Adipocyte (in vitro differentiated cells): ENCODE results near the gene EEF1AKMT2.
"Not testable (repeated sequence)": the region's sequence is repeated elsewhere in the genome, so short reads cannot be mapped to it uniquely, and the experiment has no call there.

Experiments
- DNase-seq: peaks from one replicate; pipeline ENCODE4 v3.0.0-alpha.2; 2015; ENCODE audit warnings: low read depth
- H3K27me3 ChIP-seq: replicated peaks from 2 replicates; pipeline ENCODE4 v1.7.0; 2013; ENCODE audit warnings: mild to moderate bottlenecking, low read length, moderate library complexity; ENCODE audit not compliant: control insufficient read depth, insufficient read depth
- H3K36me3 ChIP-seq: 2 replicates; pipeline ENCODE4 v1.7.0; 2013; ENCODE audit warnings: low read length, mild to moderate bottlenecking, moderate library complexity; ENCODE audit not compliant: control insufficient read depth, insufficient read depth, severe bottlenecking
- H3K4me1 ChIP-seq: 2 replicates; pipeline ENCODE4 v1.7.0; 2013; ENCODE audit warnings: mild to moderate bottlenecking, low read length, moderate library complexity; ENCODE audit not compliant: control insufficient read depth, insufficient read depth
- H3K4me3 ChIP-seq: 2 replicates; pipeline ENCODE4 v1.7.0; 2013; ENCODE audit warnings: mild to moderate bottlenecking, low read length, moderate library complexity
- H3K9ac ChIP-seq: 2 replicates; pipeline ENCODE4 v1.7.0; 2013; ENCODE audit warnings: mild to moderate bottlenecking, low read length, moderate library complexity
- H3K9me3 ChIP-seq: 2 replicates; pipeline ENCODE4 v1.7.0; 2013; ENCODE audit warnings: mild to moderate bottlenecking, low read length, moderate library complexity; ENCODE audit not compliant: control insufficient read depth

Gene EEF1AKMT2

DNA sequence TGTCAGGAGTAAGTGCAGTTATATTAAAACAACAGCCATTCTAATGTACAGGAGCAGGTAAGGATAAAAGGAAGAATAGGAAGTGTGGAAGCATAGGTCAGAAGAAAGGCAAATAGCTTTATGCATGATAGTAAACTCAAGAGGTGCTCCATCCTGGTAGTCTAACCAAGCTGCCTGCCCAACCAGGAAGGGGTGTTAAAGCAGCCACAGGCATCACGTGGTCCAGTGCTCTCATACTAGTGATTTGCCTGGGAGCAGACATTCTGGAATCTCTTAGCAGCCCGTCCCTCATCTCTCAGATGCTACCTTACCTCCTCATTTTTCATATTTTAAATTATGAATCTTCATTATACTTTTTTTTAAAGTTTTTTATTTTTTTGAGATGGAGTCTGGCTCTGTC lies 28.4 kb upstream of the EEF1AKMT2 start:
- DNase-seq = no peak
- Histone ChIP-seq H3K4me1 (no peaks in the 10 kb centered on the region), H3K9ac (no peak overlapping the region), H3K27me3 (no peaks in the 10 kb centered on the region), H3K4me3 (no peak overlapping the region), H3K36me3 (peaks cover 41% of the 10 kb centered on the region), H3K9me3 (no peaks in the 10 kb centered on the region)

DNA sequence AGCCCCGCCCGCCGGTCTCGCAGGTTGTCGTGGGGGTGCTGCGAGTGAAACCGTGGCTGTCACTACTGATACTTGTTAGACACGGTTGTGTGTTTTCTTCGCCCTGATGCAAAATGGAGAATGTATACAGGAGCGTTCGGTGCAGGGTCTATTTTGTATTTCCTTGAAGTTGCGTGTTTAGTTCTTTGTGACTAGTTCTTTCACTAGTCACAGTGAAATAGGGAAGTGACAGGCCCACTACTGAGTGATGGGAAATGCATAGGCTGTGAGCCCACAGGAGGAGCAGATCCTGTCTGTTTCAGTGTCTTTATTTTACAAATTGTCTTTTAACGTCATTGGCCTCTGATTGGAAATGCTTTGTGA lies 10.6 kb upstream of the EEF1AKMT2 start:
- H3K9me3 ChIP-seq = no peaks in the 10 kb centered on the region
- no peaks in the 10 kb centered on the region for H3K27me3 ChIP-seq
- no peaks in the 10 kb centered on the region for H3K36me3 ChIP-seq
- H3K4me1 ChIP-seq = peaks cover 9% of the 10 kb centered on the region
- peak overlapping the region; percentile 95 for H3K4me3 ChIP-seq
- peak overlapping the region; percentile 96 for H3K9ac ChIP-seq
- peak; percentile 50 for DNase-seq

DNA sequence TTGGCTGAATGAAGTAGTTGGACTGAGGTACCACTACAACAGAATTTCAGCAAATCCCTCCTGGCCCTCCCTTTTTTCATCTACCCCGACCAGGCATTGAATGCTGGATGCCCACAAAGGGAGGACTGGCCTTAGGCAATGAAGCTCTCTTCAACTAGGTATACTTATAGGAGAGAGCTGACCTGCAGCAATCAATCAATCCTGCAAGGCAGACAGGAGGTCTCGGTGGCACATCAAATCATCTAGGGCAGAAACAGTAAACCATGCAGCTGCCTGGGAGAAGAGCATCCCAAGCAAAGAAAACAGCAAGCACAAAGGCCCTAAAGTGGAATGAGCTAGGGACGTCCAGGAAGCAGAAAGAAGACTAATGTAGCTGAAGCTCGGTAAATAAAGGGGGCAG lies 7.5 kb upstream of the EEF1AKMT2 start:
- Histone ChIP-seq H3K36me3 (no peaks in the 10 kb centered on the region), H3K4me3 (no peak overlapping the region), H3K4me1 (peaks cover 9% of the 10 kb centered on the region), H3K9ac (no peak overlapping the region), H3K27me3 (no peaks in the 10 kb centered on the region), H3K9me3 (no peaks in the 10 kb centered on the region)
- DNase-seq = no peak

DNA sequence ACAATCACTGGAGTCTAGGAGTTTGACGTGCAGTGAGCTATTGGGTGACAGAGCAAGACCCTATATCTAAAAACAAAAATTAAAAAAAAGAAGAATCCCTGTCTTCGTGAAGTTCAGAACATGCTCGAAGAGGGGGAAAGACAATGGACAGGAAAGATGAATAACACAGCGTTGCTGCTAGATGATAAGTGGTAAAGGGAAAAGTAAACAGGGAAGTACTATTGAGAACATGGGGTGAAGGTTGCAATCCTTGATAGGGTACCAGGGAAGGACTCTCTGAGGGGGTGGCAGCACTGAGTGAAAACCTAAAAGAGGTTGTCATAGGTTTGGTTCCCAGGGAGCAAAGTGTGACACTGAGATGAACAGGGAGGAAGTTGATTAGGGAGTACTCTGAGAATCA lies 7.1 kb upstream of the EEF1AKMT2 start:
- H3K4me3 ChIP-seq = no peak overlapping the region
- H3K36me3 ChIP-seq = no peaks in the 10 kb centered on the region
- no peaks in the 10 kb centered on the region for H3K27me3 ChIP-seq
- peaks cover 9% of the 10 kb centered on the region for H3K4me1 ChIP-seq
- no peak for DNase-seq
- no peak overlapping the region for H3K9ac ChIP-seq
- no peaks in the 10 kb centered on the region for H3K9me3 ChIP-seq

DNA sequence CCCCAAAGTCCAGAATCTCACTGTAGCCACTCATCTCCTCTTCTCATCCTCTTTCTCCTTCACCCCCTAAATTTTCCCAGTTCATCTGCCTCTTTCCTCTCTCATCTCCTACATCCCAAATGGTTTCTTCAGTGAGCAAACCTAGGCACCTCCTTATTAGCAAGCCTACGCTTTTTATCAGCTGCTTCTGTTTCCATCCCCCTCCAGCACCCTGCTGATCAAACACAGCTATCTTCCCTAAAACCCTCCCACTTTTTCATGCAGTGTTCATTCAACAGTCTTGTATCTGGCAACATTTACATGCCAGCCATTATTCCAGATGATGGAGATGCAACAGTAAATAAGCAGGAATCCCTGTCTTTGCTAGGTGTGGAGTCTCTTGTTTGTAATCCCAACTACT lies 6.7 kb upstream of the EEF1AKMT2 start:
- Histone ChIP-seq H3K27me3 (no peaks in the 10 kb centered on the region), H3K9ac (no peak overlapping the region), H3K4me3 (no peak overlapping the region), H3K4me1 (peaks cover 9% of the 10 kb centered on the region), H3K36me3 (no peaks in the 10 kb centered on the region), H3K9me3 (no peaks in the 10 kb centered on the region)
- DNase-seq = no peak

DNA sequence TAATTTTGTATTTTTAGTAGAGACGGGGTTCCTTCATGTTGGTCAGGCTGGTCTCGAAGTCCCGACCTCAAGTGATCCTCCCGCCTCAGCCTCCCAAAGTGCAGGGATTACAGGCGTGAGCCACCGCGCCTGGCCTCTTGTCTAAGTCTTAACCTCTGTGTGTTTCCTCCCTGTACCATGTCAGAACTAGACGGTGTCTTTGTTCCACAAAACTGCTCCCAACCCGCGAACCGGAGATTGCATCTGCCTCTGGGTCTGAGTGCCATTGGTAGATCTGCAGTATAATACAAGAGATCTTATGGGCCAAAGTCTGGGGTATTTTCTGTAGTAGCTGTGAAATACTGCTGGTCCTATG lies 1.3 kb upstream of the EEF1AKMT2 start:
- Histone ChIP-seq H3K9me3 (no peaks in the 10 kb centered on the region), H3K9ac (no peak overlapping the region), H3K4me3 (no peak overlapping the region), H3K27me3 (no peaks in the 10 kb centered on the region), H3K4me1 (peaks cover 4% of the 10 kb centered on the region), H3K36me3 (peaks cover 4% of the 10 kb centered on the region)
- no peak for DNase-seq

DNA sequence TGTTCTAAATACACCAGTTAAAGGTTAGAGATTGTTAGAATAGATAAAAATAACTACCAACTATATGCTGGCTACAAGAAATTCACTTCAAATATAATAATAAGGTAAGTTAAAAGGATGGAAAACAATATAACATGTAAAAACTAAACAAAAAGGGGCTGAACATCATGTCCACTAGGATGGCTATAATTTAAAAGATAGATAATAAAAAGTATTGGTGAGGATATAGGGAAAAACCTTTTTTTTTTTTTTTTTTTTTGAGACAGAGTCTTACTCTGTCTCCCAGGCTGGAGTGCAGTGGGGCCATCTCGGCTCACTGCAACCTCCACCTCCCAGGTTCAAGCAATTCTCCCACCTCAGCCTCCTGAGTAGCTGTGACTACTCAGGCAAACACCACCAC lies 8.8 kb downstream of the EEF1AKMT2 start:
- peaks cover 42% of the 10 kb centered on the region for H3K36me3 ChIP-seq
- not testable (repeated sequence) for H3K4me3 ChIP-seq, H3K27me3 ChIP-seq, H3K9ac ChIP-seq, DNase-seq, H3K9me3 ChIP-seq, H3K4me1 ChIP-seq

DNA sequence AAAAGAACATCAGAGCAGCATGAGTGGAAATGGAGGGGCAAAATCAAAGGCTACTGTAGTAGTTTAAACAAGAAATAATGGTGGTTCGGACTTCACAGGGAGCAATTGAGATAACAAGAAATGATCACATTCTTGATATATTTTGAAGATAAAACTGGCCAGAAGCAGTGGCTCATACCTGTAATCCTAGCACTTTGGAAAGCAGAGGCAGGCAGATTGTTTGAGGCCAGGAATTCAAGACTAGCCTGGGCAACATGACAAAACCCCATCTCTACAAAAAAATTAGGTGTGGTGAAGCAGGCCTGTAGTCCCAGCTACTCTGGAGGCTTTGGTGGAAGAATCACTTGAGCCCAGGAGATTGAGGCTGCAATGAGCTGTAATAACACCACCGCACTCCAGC lies 22.9 kb downstream of the EEF1AKMT2 start:
- DNase-seq = no peak
- peaks cover 12% of the 10 kb centered on the region for H3K36me3 ChIP-seq
- H3K9ac ChIP-seq = no peak overlapping the region
- H3K9me3 ChIP-seq = no peaks in the 10 kb centered on the region
- H3K4me1 ChIP-seq = peaks cover 26% of the 10 kb centered on the region
- no peaks in the 10 kb centered on the region for H3K27me3 ChIP-seq
- no peak overlapping the region for H3K4me3 ChIP-seq

DNA sequence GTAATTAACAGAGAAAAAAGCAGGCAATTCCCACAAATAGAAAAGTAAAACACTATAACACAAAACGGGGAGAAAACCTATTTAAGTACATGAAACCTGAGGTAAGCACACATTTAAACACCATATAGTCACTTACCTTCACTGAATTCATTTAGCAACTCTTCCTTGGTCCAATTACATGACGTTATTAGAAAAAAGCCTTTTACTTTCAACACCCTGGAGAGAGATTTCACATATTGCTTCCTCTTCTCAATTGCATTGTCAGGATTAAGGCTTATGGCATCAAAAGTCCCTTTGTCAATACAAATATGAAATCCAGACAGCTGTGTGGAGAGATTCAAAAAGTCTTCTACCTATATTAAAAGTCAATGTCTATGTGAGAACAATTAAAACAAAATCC lies 26.4 kb downstream of the EEF1AKMT2 start:
- H3K4me1 ChIP-seq = peaks cover 34% of the 10 kb centered on the region
- no peaks in the 10 kb centered on the region for H3K27me3 ChIP-seq
- H3K4me3 ChIP-seq = no peak overlapping the region
- DNase-seq = no peak
- no peaks in the 10 kb centered on the region for H3K9me3 ChIP-seq
- no peak overlapping the region for H3K9ac ChIP-seq
- peaks cover 21% of the 10 kb centered on the region for H3K36me3 ChIP-seq

DNA sequence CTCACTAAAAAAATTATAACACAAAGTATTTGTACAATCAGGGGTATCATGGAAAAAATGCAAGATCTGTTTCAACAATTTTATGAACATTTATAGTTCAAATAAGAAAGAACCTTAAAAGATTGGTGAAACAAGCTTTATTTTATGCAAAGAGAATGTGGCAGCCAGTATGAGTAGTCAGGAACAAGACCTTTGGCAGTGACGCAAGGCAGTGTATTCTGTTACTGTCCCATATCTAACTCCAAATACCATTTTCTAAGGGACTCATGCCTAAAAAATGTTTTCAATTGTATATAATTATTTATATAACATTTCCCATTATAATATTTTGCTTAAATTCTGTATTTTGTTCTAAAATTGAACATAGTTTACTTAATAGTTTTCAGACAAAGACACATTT lies 28.4 kb downstream of the EEF1AKMT2 start:
- H3K36me3 ChIP-seq = peaks cover 37% of the 10 kb centered on the region
- peak; percentile 74 for DNase-seq
- H3K9me3 ChIP-seq = no peaks in the 10 kb centered on the region
- H3K4me3 ChIP-seq = no peak overlapping the region
- no peak overlapping the region for H3K9ac ChIP-seq
- H3K27me3 ChIP-seq = no peaks in the 10 kb centered on the region
- H3K4me1 ChIP-seq = peaks cover 40% of the 10 kb centered on the region

DNA sequence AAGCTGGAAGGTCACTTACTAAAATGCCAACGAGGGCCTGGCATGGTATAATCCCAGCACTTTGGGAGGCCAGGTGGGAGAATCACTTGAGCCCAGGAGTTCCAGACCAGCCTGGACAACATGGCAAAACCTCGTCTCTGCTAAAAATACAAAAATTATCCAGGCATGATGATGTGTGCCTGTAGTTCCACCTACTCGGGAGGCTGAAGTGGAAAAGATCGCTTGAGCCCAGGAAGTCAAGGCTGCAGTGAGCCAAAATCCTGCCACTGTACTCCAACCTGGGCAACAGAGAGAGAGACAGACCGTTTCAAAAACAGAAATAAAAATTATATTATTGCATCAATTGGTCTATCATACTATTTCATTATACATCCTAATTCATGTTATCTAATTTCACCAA lies 29.4 kb downstream of the EEF1AKMT2 start:
- Histone ChIP-seq H3K27me3 (no peaks in the 10 kb centered on the region), H3K4me3 (no peak overlapping the region), H3K9me3 (no peaks in the 10 kb centered on the region), H3K9ac (no peak overlapping the region), H3K36me3 (peaks cover 42% of the 10 kb centered on the region), H3K4me1 (peaks cover 40% of the 10 kb centered on the region)
- no peak for DNase-seq

DNA sequence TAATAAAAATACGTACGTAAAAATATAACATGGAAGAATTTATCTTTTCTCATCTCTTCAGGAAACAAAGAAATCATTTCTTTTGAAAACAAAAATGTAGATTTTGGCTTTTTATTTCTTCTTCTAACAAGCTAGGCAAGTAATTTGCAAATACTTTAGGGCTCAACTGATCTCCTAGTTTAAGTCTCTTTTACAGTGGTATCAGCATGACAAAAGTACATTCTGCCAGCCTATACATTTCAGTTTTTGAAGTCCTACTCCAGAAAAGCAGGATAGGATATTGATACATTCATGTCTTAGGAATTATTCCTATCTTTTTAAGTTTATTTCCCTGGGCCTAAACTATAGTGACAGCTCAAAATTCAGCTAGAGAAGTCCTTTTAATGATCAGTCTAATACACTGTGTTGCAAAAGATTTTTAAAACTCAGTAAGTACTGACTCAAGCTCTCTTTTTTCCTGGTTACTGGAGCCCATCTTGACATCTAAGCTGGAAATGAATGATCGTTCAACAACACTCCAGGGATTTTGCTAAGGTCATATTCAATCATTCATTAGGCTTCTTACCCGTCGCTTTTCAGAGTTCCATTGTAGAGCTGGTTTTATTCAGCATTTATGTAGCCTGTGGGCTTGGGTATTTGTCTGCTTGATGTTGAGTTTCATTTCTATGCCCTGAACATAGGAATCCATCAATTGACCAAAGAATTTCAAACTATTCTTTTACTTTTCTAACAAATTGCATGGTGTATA lies 35.4 kb downstream of the EEF1AKMT2 start:
- Histone ChIP-seq H3K36me3 (peaks cover 55% of the 10 kb centered on the region), H3K9ac (no peak overlapping the region), H3K9me3 (no peaks in the 10 kb centered on the region), H3K4me3 (no peak overlapping the region), H3K4me1 (peaks cover 10% of the 10 kb centered on the region), H3K27me3 (no peaks in the 10 kb centered on the region)
- DNase-seq = no peak
